Calu3 (cell line): ENCODE data around the gene EDN1. TPM values are rescaled to one million over a fixed set of nuclear protein-coding genes. Genes with fewer than 3 reads are reported as not detected.
A peak's percentile ranks its signal among the peaks of the same experiment; 100 is the strongest.

Experiments
- BruUV-seq: library from RNA; stranded (reverse); fragments of 400-500 nt; replicated peaks from 2 replicates; lab custom pipeline; 2021; lab: Mats Ljungman, UMichigan
- CTCF ChIA-PET: fragments of 300-600 bp; sonication (Branson Sonifier 250); formaldehyde crosslinking; loops from one replicate; lab custom pipeline; 2022; ENCODE audit warnings: antibody characterized with exemption; lab: Charles Lee
- DNase-seq: peaks from one replicate; pipeline ENCODE4 v3.0.0; 2022
- H3K27ac Mint-ChIP-seq: one replicate; pipeline ENCODE4 v1.8.0; 2022; ENCODE audit warnings: mixed read lengths; ENCODE audit not compliant: unreplicated experiment
- H3K27me3 Mint-ChIP-seq: one replicate; pipeline ENCODE4 v1.8.0; 2022; ENCODE audit warnings: mixed read lengths; ENCODE audit not compliant: unreplicated experiment
- H3K36me3 Mint-ChIP-seq: one replicate; pipeline ENCODE4 v1.8.0; 2022; ENCODE audit warnings: mild to moderate bottlenecking, moderate library complexity, mixed read lengths; ENCODE audit not compliant: insufficient read depth, unreplicated experiment
- H3K4me1 Mint-ChIP-seq: one replicate; pipeline ENCODE4 v1.8.0; 2022; ENCODE audit warnings: mild to moderate bottlenecking, low read depth, mixed read lengths; ENCODE audit not compliant: unreplicated experiment
- H3K4me3 Mint-ChIP-seq: one replicate; pipeline ENCODE4 v1.8.0; 2022; ENCODE audit warnings: mild to moderate bottlenecking, low read depth, moderate library complexity, mixed read lengths; ENCODE audit not compliant: unreplicated experiment
- H3K9me3 Mint-ChIP-seq: one replicate; pipeline ENCODE4 v1.8.0; 2022; ENCODE audit warnings: low read depth, mixed read lengths; ENCODE audit not compliant: unreplicated experiment
- CTCF ChIP-seq: fragments of 200-600 bp; IDR thresholded peaks from one replicate; pipeline ENCODE4 v1.8.0; 2022; ENCODE audit warnings: antibody characterized with exemption; ENCODE audit not compliant: unreplicated experiment
- intact Hi-C: fragments of 100-400 bp; cut with micrococcal nuclease; formaldehyde crosslinking; loops from one replicate; pipeline ENCODE4 v1.10.0; 2022; ENCODE audit not compliant: unreplicated experiment
- total RNA-seq: library from RNA; stranded (reverse); gene quantifications from 2 replicates; pipeline ENCODE4 v1.2.3, GENCODE V29; 2022

Gene EDN1
- total RNA-seq, 1 experiment from 2014 or later: 40.6 TPM

GRCh38 chr6:12280458-12280857 is 9.7 kb upstream of the EDN1 start:
- Mint-ChIP-seq H3K4me1 (peaks cover 12% of the 10 kb centered on the region), H3K4me3 (no peak overlapping the region), H3K27ac (no peak overlapping the region), H3K27me3 (no peaks in the 10 kb centered on the region), H3K9me3 (no peaks in the 10 kb centered on the region), H3K36me3 (no peaks in the 10 kb centered on the region)
- CTCF ChIA-PET: no interaction called here
- BruUV-seq: no TSS peak
- no peak for TF ChIP-seq CTCF
- no peak for DNase-seq
- intact Hi-C loops: no loop called here

GRCh38 chr6:12280902-12281301 is 9.3 kb upstream of the EDN1 start:
- no peaks in the 10 kb centered on the region for H3K9me3 Mint-ChIP-seq
- CTCF ChIA-PET: no interaction called here
- TF ChIP-seq CTCF: no peak
- H3K4me1 Mint-ChIP-seq: peaks cover 12% of the 10 kb centered on the region
- no peak overlapping the region for H3K4me3 Mint-ChIP-seq
- BruUV-seq: no TSS peak
- H3K36me3 Mint-ChIP-seq: no peaks in the 10 kb centered on the region
- DNase-seq: no peak
- intact Hi-C loops: no loop called here
- no peak overlapping the region for H3K27ac Mint-ChIP-seq
- no peaks in the 10 kb centered on the region for H3K27me3 Mint-ChIP-seq

DNA sequence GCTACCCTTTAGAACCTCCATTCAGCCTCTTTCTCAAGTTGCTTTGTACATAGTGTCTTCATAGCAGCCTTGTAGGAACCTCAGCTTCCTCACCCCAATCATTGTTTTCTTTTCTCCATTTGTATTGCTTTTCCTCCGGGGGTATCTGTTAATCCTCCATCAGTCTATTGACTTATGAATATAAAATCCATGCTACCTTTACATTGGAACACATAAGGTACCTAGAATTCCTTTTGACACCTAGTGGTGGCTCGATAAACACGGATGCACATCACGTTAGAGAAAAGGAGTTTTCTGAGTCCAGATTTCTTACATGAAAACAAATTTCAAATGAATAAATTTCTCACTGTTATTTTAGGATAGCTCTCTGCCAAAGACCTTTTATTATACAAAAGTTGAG is 6.3 kb upstream of the EDN1 start:
- CTCF ChIA-PET: interaction anchor here (0.6 kb wide), 1 partner anchor 36 kb away, joined by 4 read pairs; no protein-coding TSS in a partner anchor
- no peaks in the 10 kb centered on the region for H3K9me3 Mint-ChIP-seq
- no peak for TF ChIP-seq CTCF
- peaks cover 23% of the 10 kb centered on the region for H3K4me1 Mint-ChIP-seq
- intact Hi-C loops: no loop called here
- no peak overlapping the region for H3K4me3 Mint-ChIP-seq
- no peaks in the 10 kb centered on the region for H3K27me3 Mint-ChIP-seq
- DNase-seq: no peak
- peaks cover 21% of the 10 kb centered on the region for H3K36me3 Mint-ChIP-seq
- no TSS peak for BruUV-seq
- H3K27ac Mint-ChIP-seq: no peak overlapping the region

- no TSS peak for BruUV-seq
- Mint-ChIP-seq H3K27ac (peak overlapping the region; percentile 85), H3K27me3 (no peaks in the 10 kb centered on the region), H3K4me1 (peaks cover 23% of the 10 kb centered on the region), H3K9me3 (no peaks in the 10 kb centered on the region), H3K36me3 (peaks cover 47% of the 10 kb centered on the region), H3K4me3 (peak overlapping the region; percentile 81)
- CTCF ChIA-PET: interaction anchor here (0.6 to 1.8 kb wide), 7 partner anchors 21 to 634 kb away, joined by 3 to 14 read pairs (median 4); no protein-coding TSS in a partner anchor
- TF ChIP-seq CTCF: no peak
- intact Hi-C loops: loop anchor here (5.0 kb wide), 1 partner anchor 274 kb away; the partner anchor contains the start of gene HIVEP1
- DNase-seq: no peak
These were observed 3.6 kb upstream of the EDN1 start for GRCh38 chr6:12286373-12287110.
